NCI-H69 (cell line): ENCODE results near the gene DHRS9.
"Not testable (repeated sequence)": the region's sequence is repeated elsewhere in the genome, so short reads cannot be mapped to it uniquely, and the experiment has no call there.

Experiments
- DNase-seq: peaks from one replicate; lab custom pipeline; 2025; lab: John Stamatoyannopoulos, UW

The DHRS9 gene

GRCh38 chr2:169136428-169136827 is 67.1 kb downstream of the DHRS9 start:
- DNase-seq: not testable (repeated sequence)

- no peak for DNase-seq
Observed at GRCh38 chr2:169136885-169137534, 67.6 kb downstream of the DHRS9 start.

DNA sequence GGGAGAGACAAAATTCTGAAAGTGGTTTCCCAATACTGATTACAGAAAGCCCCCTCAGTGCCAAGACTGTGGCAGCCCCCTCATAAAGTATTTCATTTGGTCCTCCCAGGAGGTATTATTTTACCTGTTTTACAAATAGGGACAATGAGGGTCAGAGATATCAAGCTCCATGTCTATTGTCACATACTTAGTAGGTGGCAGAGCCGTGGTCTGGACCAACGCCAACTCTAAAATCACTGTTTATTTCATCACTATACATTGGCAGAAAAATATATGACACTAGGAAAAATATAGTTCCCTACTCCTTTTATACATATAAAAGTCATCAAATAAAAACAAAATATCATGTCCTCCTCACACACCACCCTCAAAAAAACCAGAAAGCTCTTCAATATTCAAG is 68.6 kb downstream of the DHRS9 start:
- DNase-seq: no peak

DNA sequence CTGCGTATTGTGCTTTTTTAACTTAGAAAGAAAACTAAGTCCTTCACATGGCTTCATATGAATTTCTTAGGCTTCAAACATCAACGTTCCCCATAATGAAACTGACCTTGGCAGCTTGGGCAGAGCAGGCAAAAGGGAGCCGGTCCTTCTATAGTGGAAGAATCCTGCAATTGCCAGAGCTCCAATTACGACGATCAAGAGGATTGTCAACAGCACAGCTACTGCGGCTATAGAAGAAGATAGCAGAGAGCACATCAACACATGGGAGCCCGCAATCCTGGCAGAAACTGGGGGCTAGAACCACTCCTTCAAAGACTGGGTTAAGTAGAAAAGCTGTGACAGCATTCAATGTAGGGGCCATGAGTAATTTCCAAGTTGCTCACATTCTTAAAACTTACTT is 69.8 kb downstream of the DHRS9 start:
- no peak for DNase-seq

GRCh38 chr2:169139993-169140767 is 70.8 kb downstream of the DHRS9 start:
- DNase-seq: no peak

GRCh38 chr2:169141713-169142352 is 72.5 kb downstream of the DHRS9 start:
- peak; percentile 49 for DNase-seq

- no peak for DNase-seq
Observed at GRCh38 chr2:169143998-169144397, 74.6 kb downstream of the DHRS9 start.
